GM12873 (cell line): ENCODE measurements around the gene NDRG2.

ENCODE experiments used
- CTCF ChIP-seq: IDR thresholded peaks from 2 replicates; pipeline ENCODE4 v1.5.1; 2012; ENCODE audit warnings: low read depth, mild to moderate bottlenecking, moderate library complexity, low read length, control low read depth; ENCODE audit not compliant: insufficient read depth; ENCODE audit errors: missing control alignments

Gene NDRG2

GRCh38 chr14:21024585-21025370 is at the start of gene NDRG2:
Gene NDRG2 (minus strand): TSS chr14:21025061. CDS start chr14:21023315, 1,746 bp downstream.
- no peak for TF ChIP-seq CTCF

GRCh38 chr14:21073921-21074320 is 49.1 kb upstream of the NDRG2 start:
- TF ChIP-seq CTCF, result no peak

GRCh38 chr14:21072781-21073339 is 48.0 kb upstream of the NDRG2 start:
- no peak for TF ChIP-seq CTCF

- TF ChIP-seq CTCF, result no peak
Observed at GRCh38 chr14:21072031-21072473, 47.2 kb upstream of the NDRG2 start.

GRCh38 chr14:21071225-21072030 is 46.6 kb upstream of the NDRG2 start:
- no peak for TF ChIP-seq CTCF

- TF ChIP-seq CTCF, result no peak
Observed at GRCh38 chr14:21070610-21071224, 45.9 kb upstream of the NDRG2 start.
